Esophagus muscularis mucosa (tissue), 3 donors: ENCODE results near the gene GTF2H3.

Experiments
- POLR2A ChIP-seq: fragments of 450-650 bp; IDR thresholded peaks from one replicate; pipeline ENCODE4 v1.6.1; 2017; ENCODE audit warnings: antibody characterized with exemption, moderate library complexity, mild to moderate bottlenecking, low read depth
- POLR2AphosphoS5 ChIP-seq, 2 donors: sonication (generic); formaldehyde crosslinking; IDR thresholded peaks; one replicate each; pipeline ENCODE4 v1.6.1; 2017; ENCODE audit warnings: antibody characterized with exemption in 2 of 2
- TF ChIP-seq, protein P1 (sequence below), 3 experiments: fragments of 200-600 bp in 2 of 3; fragments of 450-650 bp in 1 of 3; sonication (generic) in 2 of 3; IDR thresholded peaks; one replicate each; pipeline ENCODE4 v1.5.1; 2017 to 2019; ENCODE audit warnings: antibody characterized with exemption in 3 of 3, mild to moderate bottlenecking in 2 of 3, moderate library complexity in 1 of 3

DNA sequence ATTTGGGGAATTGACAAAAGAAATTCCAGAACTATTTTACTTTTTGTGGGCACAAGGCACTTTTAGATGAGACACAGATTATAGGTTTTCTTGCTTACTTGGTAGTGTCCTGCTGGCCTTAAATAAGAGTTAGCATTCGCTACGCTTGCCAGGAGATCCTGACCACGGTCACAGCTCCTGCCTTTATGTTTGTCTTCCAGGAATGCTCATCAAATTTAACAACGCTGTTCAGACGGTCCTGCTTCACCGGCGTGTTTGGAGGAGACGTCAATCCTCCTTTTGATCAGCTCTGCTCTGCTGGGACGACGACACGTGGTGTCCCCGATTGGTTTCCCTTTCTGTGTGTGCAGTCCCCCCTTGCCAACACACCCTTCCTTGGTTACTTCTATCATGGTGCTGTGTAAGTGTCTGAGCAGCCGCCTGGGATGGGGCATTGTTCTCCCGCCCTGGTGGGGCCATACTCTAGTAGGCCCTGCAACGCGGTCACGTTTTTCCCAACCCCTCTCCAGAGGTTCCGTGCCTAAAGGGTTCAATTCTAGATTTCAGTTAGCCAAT is 53.1 kb downstream of the GTF2H3 start:
- no peak for TF ChIP-seq POLR2AphosphoS5 (IDR thresholded peaks at IDR 0.05)
- TF ChIP-seq, protein P1, sequence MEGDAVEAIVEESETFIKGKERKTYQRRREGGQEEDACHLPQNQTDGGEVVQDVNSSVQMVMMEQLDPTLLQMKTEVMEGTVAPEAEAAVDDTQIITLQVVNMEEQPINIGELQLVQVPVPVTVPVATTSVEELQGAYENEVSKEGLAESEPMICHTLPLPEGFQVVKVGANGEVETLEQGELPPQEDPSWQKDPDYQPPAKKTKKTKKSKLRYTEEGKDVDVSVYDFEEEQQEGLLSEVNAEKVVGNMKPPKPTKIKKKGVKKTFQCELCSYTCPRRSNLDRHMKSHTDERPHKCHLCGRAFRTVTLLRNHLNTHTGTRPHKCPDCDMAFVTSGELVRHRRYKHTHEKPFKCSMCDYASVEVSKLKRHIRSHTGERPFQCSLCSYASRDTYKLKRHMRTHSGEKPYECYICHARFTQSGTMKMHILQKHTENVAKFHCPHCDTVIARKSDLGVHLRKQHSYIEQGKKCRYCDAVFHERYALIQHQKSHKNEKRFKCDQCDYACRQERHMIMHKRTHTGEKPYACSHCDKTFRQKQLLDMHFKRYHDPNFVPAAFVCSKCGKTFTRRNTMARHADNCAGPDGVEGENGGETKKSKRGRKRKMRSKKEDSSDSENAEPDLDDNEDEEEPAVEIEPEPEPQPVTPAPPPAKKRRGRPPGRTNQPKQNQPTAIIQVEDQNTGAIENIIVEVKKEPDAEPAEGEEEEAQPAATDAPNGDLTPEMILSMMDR (IDR thresholded peaks at IDR 0.05): no peak
- TF ChIP-seq POLR2A: no peak
